Fibroblast of skin of left quadriceps (primary cell): ENCODE data around the gene UGT1A3.

Experiments
- DNase-seq, 2 experiments: peaks; one replicate each; pipeline ENCODE4 v3.0.0-alpha.2; 2013; ENCODE audit warnings: low read depth in 2 of 2

Gene UGT1A3

DNA sequence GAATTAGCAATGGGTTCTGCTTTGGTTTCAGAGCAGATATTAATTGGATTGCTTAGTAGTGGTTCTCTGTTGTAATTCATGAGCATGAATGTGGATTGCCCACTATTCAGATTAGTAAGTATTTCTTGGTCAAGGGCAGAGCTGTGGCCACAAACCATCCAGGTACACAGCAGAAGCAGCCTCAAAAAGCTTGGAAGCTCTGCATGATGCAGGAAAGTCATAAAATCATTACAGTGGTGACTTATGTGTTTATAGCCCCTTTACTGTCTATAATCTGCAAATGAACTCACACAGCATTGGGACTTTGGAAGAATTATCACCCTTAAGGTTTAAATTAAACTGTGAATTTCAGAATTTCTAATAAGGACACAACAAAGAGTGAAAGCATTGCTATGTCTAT, 29.3 kb downstream of the UGT1A3 start:
- DNase-seq: no peak

- no peak for DNase-seq
These were observed 30.0 kb downstream of the UGT1A3 start for GRCh38 chr2:233758849-233759248.

DNA sequence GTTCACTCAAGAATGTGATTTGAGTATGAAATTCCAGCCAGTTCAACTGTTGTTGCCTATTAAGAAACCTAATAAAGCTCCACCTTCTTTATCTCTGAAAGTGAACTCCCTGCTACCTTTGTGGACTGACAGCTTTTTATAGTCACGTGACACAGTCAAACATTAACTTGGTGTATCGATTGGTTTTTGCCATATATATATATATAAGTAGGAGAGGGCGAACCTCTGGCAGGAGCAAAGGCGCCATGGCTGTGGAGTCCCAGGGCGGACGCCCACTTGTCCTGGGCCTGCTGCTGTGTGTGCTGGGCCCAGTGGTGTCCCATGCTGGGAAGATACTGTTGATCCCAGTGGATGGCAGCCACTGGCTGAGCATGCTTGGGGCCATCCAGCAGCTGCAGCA, 31.2 kb downstream of the UGT1A3 start, which contains the start of gene UGT1A1:
Gene UGT1A1 (plus strand): TSS at position 228 of the 400 bp plus-strand sequence. CDS start 18 bp downstream, at position 246.
- DNase-seq: no peak

GRCh38 chr2:233761040-233761769, 32.4 kb downstream of the UGT1A3 start:
- DNase-seq: no peak

- DNase-seq: no peak
These were observed 35.4 kb downstream of the UGT1A3 start for GRCh38 chr2:233764264-233764663.

GRCh38 chr2:233764761-233765160, 35.9 kb downstream of the UGT1A3 start:
- DNase-seq: no peak

- DNase-seq: no peak
These were observed 37.6 kb downstream of the UGT1A3 start for GRCh38 chr2:233766416-233766815.

GRCh38 chr2:233768076-233768475, 39.2 kb downstream of the UGT1A3 start:
- no peak for DNase-seq

DNA sequence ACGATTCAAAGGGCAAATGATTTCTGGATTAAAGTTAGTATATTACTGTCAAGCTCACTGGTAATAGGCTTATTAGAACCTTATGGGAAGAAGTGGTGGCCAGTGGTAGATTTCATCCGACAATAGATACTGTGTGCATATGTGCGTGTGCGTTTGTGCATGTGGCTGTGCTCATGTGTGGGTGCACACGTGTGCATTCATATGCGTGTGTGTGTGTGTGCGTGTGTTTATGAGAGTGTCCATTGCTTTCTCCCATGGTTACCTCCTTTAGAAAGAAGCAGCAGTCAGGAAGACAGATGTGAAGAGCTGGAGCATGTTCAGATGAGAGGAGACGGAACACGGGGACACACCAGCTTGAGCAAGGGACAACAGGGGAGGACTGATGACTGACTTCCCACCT, 40.4 kb downstream of the UGT1A3 start:
- DNase-seq: no peak

DNA sequence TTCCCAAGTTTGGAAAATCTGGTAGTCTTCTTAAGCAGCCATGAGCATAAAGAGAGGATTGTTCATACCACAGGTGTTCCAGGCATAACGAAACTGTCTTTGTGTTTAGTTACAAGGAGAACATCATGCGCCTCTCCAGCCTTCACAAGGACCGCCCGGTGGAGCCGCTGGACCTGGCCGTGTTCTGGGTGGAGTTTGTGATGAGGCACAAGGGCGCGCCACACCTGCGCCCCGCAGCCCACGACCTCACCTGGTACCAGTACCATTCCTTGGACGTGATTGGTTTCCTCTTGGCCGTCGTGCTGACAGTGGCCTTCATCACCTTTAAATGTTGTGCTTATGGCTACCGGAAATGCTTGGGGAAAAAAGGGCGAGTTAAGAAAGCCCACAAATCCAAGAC, 43.3 kb downstream of the UGT1A3 start:
- DNase-seq: no peak

- no peak for DNase-seq
These were observed 43.7 kb downstream of the UGT1A3 start for GRCh38 chr2:233772583-233772982.

DNA sequence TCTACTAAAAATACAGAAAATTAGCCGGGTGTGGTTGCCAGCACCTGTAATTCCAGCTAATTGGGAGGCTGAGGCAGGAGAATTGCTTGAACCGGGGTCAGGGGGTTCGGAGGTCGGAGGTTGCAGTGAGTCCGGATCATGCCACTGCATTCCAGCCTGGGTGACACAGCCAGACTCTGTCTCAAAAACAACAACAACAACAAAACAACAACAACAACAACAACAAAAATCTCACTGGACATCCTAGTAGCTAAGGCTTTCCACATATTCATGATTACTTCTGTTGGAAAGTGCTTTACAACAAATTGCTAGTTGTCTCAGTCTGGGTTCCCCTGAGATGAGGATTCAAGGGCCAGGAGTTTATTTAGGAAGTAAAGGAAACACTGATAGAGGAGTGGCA, 45.0 kb downstream of the UGT1A3 start:
- no peak for DNase-seq

GRCh38 chr2:233775414-233775813, 46.6 kb downstream of the UGT1A3 start:
- DNase-seq: no peak

DNA sequence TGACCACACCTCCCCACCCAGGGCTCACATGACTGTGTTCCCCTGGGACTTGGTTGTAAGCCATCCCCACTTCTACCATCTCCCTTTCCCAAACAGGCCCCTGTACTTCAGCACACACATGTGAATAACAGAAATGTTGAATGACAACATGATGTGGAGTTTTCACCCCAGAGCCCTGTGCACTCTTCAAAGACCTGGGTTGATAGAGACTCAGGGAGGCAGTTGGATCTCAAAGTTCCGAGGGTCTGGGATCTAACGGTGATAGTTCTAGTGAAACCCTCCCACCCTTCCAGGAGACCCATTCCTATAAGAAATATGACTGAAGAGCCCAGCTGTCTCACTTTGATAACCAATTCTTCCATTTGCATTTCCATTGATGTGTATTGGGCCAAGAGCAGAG, 49.2 kb downstream of the UGT1A3 start, which contains the start of gene MROH2A:
Gene MROH2A (plus strand): TSS at position 301 of the 400 bp plus-strand sequence. CDS start 1,029 bp downstream, outside the sequence.
- no peak for DNase-seq

DNA sequence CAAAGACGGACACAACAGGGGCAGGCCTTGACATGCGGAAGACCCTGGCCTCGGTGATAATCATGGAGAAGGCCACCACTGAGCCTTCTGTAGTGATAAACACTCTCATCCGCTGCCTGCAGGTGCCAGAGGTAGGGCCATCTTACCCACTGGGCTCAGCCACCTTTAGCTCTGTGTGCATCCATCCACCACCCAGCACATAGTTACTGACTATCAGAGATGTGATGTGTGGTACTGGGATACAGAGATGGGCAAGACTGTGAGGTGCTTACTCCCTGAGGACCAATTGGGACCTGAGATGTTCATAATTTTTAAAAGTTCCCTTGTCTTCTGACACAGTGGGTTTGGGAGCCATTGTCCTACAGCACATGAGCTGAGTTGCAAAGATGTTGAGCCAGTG, 50.9 kb downstream of the UGT1A3 start:
- DNase-seq: no peak

GRCh38 chr2:233780771-233781170, 51.9 kb downstream of the UGT1A3 start:
- no peak for DNase-seq

GRCh38 chr2:233789554-233789953, 60.7 kb downstream of the UGT1A3 start:
- no peak for DNase-seq

DNA sequence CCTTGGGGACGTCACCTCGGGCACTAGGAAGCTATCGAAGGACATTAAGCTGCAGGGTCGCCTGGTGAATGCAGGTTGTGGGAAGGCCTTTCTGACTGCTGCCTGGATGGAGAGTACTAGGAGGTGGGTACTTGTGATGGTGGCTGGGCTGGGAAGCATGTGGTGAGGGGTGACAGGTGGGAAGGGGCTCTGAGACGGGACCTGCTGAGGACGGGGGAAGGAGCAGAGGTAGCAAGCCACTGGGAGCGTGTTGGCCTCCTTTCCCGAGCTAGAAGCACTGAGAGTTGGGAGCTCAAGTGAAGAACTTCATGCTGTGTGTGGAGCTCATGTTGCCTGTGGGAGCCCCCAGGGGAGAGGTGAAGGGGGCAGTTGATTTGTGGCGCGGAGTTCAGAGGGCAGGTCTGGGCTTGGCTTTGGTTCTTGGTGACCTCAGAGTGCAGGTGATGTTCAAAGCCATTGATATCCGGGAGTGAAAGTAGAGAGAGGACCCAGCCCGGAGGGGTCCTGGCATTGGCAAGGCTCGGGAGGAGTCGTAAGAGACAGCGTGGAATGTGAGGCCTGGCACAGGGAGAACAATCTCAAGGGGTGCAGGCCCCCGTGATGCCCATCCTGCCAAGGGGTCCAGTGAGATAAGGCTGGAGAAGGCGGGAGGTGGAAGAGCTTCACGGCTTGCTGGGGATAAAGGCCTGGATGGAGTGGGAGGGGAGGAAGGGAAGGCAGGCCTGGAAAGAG, 62.5 kb downstream of the UGT1A3 start:
- no peak for DNase-seq

DNA sequence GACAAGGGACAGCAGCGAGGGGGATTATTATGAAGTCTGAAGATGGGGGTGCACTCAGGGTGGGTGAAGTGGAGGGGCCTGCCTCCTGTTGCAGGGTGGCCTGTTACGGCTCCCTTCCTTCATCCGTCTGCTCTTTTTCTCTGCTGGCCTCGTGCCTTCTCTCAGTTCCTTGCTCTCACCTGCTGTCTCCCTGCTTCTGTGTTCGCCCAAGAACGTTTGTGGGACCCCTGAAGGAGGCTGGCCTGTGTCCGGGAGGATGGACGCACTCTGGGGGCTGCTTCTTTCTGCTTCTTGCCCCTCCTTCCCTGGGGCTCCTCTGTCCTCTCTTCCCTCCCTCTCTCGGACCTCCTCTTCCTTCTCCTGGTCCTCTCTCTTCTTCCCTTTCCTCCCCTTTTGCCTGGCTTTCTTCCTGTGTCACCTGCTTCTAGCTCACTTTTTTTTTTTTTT, 63.1 kb downstream of the UGT1A3 start:
- DNase-seq: no peak

- no peak for DNase-seq
These were observed 63.9 kb downstream of the UGT1A3 start for GRCh38 chr2:233792720-233793119.

DNA sequence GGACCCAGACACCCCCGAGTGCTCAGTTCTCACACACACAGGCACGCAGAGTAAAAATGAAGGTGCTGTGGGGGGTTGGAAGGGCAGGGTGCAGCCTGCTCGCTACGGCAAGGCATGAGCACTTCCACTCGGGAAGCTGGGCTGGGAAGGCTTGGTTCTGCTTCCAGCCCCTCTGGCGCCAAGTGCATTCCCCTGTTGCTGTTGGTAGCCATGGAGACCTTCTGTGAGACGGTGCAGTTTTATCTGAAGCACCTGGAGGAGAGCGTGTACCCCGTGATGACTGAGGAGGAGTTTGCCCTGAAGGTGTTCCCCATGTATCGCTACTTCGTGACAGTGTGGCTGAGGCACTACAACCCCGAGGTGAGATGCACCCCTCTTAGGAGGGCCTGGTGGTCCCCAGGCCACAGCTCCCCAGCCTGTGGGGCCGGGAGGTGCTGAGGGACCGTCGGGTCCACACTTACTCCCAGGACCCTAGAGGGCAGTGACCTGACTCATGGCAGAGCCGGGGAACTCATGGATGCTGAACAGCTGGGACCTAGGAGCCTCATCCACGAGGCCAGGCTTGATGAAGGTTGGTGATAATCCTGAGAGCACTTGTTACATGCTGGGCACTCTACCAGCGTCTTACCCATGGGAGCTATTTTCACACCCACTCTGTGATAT, 64.8 kb downstream of the UGT1A3 start:
- no peak for DNase-seq

DNA sequence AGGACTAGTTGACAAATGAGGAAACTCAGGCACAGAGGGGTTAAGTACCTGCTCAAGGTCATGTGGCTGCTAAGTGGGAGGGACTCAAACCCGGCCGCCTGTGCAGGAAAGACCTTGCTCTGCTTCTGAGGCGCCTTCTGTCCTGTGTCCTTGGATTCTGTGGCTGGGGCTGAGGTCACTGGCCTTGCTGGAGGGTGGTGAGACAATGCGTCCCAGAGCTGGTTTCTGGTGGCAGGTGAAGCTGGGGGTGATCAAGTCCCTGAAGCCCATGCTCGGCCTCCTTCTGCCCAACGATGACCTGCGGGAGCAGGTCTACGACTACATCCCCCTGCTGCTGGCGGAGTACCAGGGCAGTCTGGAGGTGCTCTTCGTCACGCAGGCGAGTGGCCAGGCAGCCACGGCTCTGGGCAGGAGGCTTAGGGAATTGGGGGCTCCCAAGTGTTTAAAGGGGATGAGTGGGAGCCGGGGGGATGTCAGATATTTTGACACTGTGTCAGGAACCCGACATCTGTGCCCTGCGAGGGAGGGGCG, 65.4 kb downstream of the UGT1A3 start:
- no peak for DNase-seq
